H1 (cell line): ENCODE results near the gene TINAGL1. TPM values are rescaled to one million over a fixed set of nuclear protein-coding genes. Genes with fewer than 3 reads are reported as not detected.

Source experiments
- CTCF ChIA-PET: fragments of 300-600 bp; sonication (Branson Sonifier 250); formaldehyde crosslinking; loops from one replicate; lab custom pipeline; 2021; ENCODE audit not compliant: partially characterized antibody; lab: Charles Lee
- POLR2A ChIA-PET: fragments of 300-600 bp; sonication (Branson Sonifier 250); formaldehyde crosslinking; loops from one replicate; lab custom pipeline; 2021; ENCODE audit warnings: inconsistent platforms; ENCODE audit not compliant: partially characterized antibody; lab: Charles Lee
- DNase-seq, 2 experiments: peaks; one replicate each; pipeline versions ENCODE4 v3.0.0 to v3.0.0-alpha.2; 2010 to 2022; ENCODE audit warnings: low spot score in 2 of 2, low read depth in 1 of 2, mixed read lengths in 1 of 2
- FAIRE-seq: peaks from 2 replicates; lab custom pipeline; 2011; peaks lifted over from hg19 to GRCh38; lab: Jason Lieb, UNC
- H2AFZ ChIP-seq: 2 replicates; pipeline ENCODE4 v1.8.1; 2012; ENCODE audit warnings: low read length, inconsistent platforms
- H2AK5ac ChIP-seq: 2 replicates; pipeline ENCODE4 v1.6.1; 2013; ENCODE audit warnings: low read depth, low read length
- H2BK120ac ChIP-seq: replicated peaks from 2 replicates; pipeline ENCODE3; 2013; ENCODE audit warnings: low read depth, low read length, inconsistent platforms
- H2BK12ac ChIP-seq: 2 replicates; pipeline ENCODE4 v1.6.1; 2013; ENCODE audit warnings: low read depth, low read length
- H2BK15ac ChIP-seq: 2 replicates; pipeline ENCODE4 v1.6.1; 2013; ENCODE audit warnings: low read length
- H2BK20ac ChIP-seq: 2 replicates; pipeline ENCODE4 v1.6.1; 2013; ENCODE audit warnings: low read length
- H2BK5ac ChIP-seq: 2 replicates; pipeline ENCODE4 v1.6.1; 2013; ENCODE audit warnings: low read depth, low read length
- H3K14ac ChIP-seq: 2 replicates; pipeline ENCODE4 v1.6.1; 2013; ENCODE audit warnings: inconsistent platforms; ENCODE audit not compliant: insufficient read length
- H3K18ac ChIP-seq: 2 replicates; pipeline ENCODE4 v1.6.1; 2013; ENCODE audit warnings: low read length; ENCODE audit errors: extremely low read depth
- H3K23ac ChIP-seq: 2 replicates; pipeline ENCODE4 v1.6.1; 2013; ENCODE audit warnings: inconsistent platforms; ENCODE audit not compliant: insufficient read length
- H3K23me2 ChIP-seq: 2 replicates; pipeline ENCODE4 v1.6.1; 2013; ENCODE audit warnings: low read depth, low read length
- H3K27ac ChIP-seq: 2 replicates; pipeline ENCODE4 v1.6.1; 2011; ENCODE audit warnings: low read depth, low read length, inconsistent platforms
- H3K27me3 ChIP-seq, 4 experiments: replicated peaks in 1 of 4; 1 replicate in 1 of 4; 2 replicates in 3 of 4; pipeline versions ENCODE4 v1.6.1 to v1.8.1; 2011 to 2013; ENCODE audit warnings: low read length in 3 of 4, mild to moderate bottlenecking in 3 of 4, inconsistent platforms in 2 of 4, mixed read lengths in 2 of 4, moderate library complexity in 1 of 4; ENCODE audit not compliant: control insufficient read depth in 3 of 4, insufficient read depth in 3 of 4; ENCODE audit errors: extremely low read depth in 1 of 4
- H3K36me3 ChIP-seq, 4 experiments: 2 replicates each; pipeline versions ENCODE4 v1.6.1 to v1.8.1; 2011 to 2013; ENCODE audit warnings: mild to moderate bottlenecking in 4 of 4, low read length in 3 of 4, moderate library complexity in 2 of 4, control low read depth in 1 of 4, inconsistent platforms in 1 of 4; ENCODE audit not compliant: insufficient read depth in 4 of 4, control insufficient read depth in 2 of 4
- H3K4ac ChIP-seq: replicated peaks from 2 replicates; pipeline ENCODE3; 2013; ENCODE audit warnings: low read length, low read depth, mixed read lengths, inconsistent platforms; ENCODE audit not compliant: insufficient read length
- H3K4me1 ChIP-seq, 4 experiments: replicated peaks in 1 of 4; 1 replicate in 1 of 4; 2 replicates in 3 of 4; pipeline versions ENCODE4 v1.6.1 to v1.8.1; 2011 to 2013; ENCODE audit warnings: low read length in 3 of 4, inconsistent platforms in 2 of 4, mixed read lengths in 1 of 4; ENCODE audit not compliant: insufficient read depth in 4 of 4, control insufficient read depth in 3 of 4
- H3K4me2 ChIP-seq, 2 experiments: 2 replicates each; pipeline versions ENCODE4 v1.6.1 to v1.8.1; 2011 to 2013; ENCODE audit warnings: low read depth in 2 of 2, low read length in 2 of 2, control low read depth in 1 of 2, inconsistent platforms in 1 of 2, mild to moderate bottlenecking in 1 of 2; ENCODE audit not compliant: insufficient read depth in 1 of 2
- H3K4me3 ChIP-seq, 4 experiments: fragments of 200-600, 300-600 bp in 1 of 4; sonication (generic), shearing (Covaris generic), sonication (Bioruptor Twin) in 1 of 4; 2 replicates each; pipeline versions ENCODE4 v1.5.1 to v1.8.1; 2011 to 2016; ENCODE audit warnings: low read length in 4 of 4, low read depth in 3 of 4, control low read depth in 2 of 4, inconsistent platforms in 2 of 4, mild to moderate bottlenecking in 2 of 4, mixed read lengths in 1 of 4, moderate library complexity in 1 of 4; ENCODE audit not compliant: insufficient read depth in 2 of 4; ENCODE audit errors: extremely low read depth in 1 of 4
- H3K56ac ChIP-seq: replicated peaks from 2 replicates; pipeline ENCODE3; 2013; ENCODE audit warnings: low read depth, mild to moderate bottlenecking, mixed read lengths, low read length, inconsistent platforms; ENCODE audit not compliant: insufficient read length
- H3K79me1 ChIP-seq: 2 replicates; pipeline ENCODE4 v1.6.1; 2013; ENCODE audit warnings: low read depth, low read length, control low read depth
- H3K79me2 ChIP-seq, 2 experiments: 2 replicates each; pipeline versions ENCODE4 v1.6.1 to v1.8.1; 2012 to 2013; ENCODE audit warnings: low read length in 2 of 2, mild to moderate bottlenecking in 2 of 2, inconsistent platforms in 1 of 2; ENCODE audit not compliant: insufficient read depth in 2 of 2, control insufficient read depth in 1 of 2
- H3K9ac ChIP-seq, 4 experiments: replicated peaks in 1 of 4; 1 replicate in 1 of 4; 2 replicates in 3 of 4; pipeline versions ENCODE4 v1.6.1 to v1.8.1; 2011 to 2013; ENCODE audit warnings: low read depth in 3 of 4, low read length in 3 of 4, control low read depth in 2 of 4, mild to moderate bottlenecking in 2 of 4, moderate library complexity in 2 of 4, inconsistent platforms in 1 of 4; ENCODE audit errors: extremely low read depth in 1 of 4
- H3K9me3 ChIP-seq, 2 experiments: 2 replicates each; pipeline versions ENCODE4 v1.6.1 to v1.8.1; 2012 to 2013; ENCODE audit warnings: mild to moderate bottlenecking in 2 of 2, moderate library complexity in 2 of 2, control low read depth in 1 of 2, inconsistent platforms in 1 of 2, low read depth in 1 of 2, low read length in 1 of 2, mixed read lengths in 1 of 2; ENCODE audit not compliant: insufficient read depth in 2 of 2
- H4K20me1 ChIP-seq, 2 experiments: replicated peaks in 1 of 2; 2 replicates each; pipeline versions ENCODE3 to v1.8.1; 2011 to 2013; ENCODE audit warnings: inconsistent platforms in 2 of 2, low read length in 2 of 2, mild to moderate bottlenecking in 1 of 2; ENCODE audit not compliant: insufficient read depth in 2 of 2, control insufficient read depth in 1 of 2
- H4K5ac ChIP-seq: 2 replicates; pipeline ENCODE4 v1.6.1; 2013; ENCODE audit warnings: low read length, low read depth, mixed read lengths, inconsistent platforms; ENCODE audit not compliant: insufficient read length
- H4K8ac ChIP-seq: 2 replicates; pipeline ENCODE4 v1.8.0; 2013; ENCODE audit warnings: mild to moderate bottlenecking, moderate library complexity, low read length, inconsistent platforms; ENCODE audit not compliant: insufficient read depth; ENCODE audit errors: extremely low read depth
- H4K91ac ChIP-seq: replicated peaks from 2 replicates; pipeline ENCODE3; 2013; ENCODE audit warnings: low read length, mixed read lengths, inconsistent platforms; ENCODE audit not compliant: insufficient read length
- RAD21 ChIP-seq, 2 experiments: IDR thresholded peaks in 1 of 2; conservative IDR thresholded peaks in 1 of 2; 2 replicates each; pipeline ENCODE4 v1.6.1; 2011; ENCODE audit warnings: low read depth in 2 of 2, low read length in 2 of 2, improper control_type of control experiment in 1 of 2, inconsistent platforms in 1 of 2, mild to moderate bottlenecking in 1 of 2, moderate library complexity in 1 of 2
- WGBS, 2 experiments: shearing (Covaris generic) in 1 of 2; methylation state at CpG; one replicate each; pipeline versions ENCODE4 v1.1.6 to v1.1.7; 2013 to 2015; ENCODE audit warnings: low lambda C conversion rate in 2 of 2, mixed read lengths in 2 of 2, inconsistent platforms in 1 of 2, low coverage in 1 of 2, missing lambda C conversion rate in 1 of 2; ENCODE audit not compliant: insufficient replicate concordance in 2 of 2, insufficient coverage in 1 of 2, insufficient read length in 1 of 2; ENCODE audit errors: extremely low coverage in 1 of 2, missing lambda C conversion rate in 1 of 2; 5-methylcytosine and 5-hydroxymethylcytosine counted together
- polyA plus RNA-seq, 7 experiments: library from polyadenylated mRNA; depleted of rRNA in 3 of 7; stranded (reverse) in 5 of 7; unstranded in 2 of 7; fragments of >200 nt in 5 of 7; fragments of 200-250 nt in 2 of 7; gene quantifications; 1 replicate in 5 of 7; 2 replicates in 1 of 7; 4 replicates in 1 of 7; pipeline versions ENCODE4 v1.2.1 to v1.2.3, GENCODE V29; 2011 to 2013; ENCODE audit warnings: missing spikeins in 2 of 7, mixed read lengths in 2 of 7
- total RNA-seq: library from RNA; stranded (reverse); fragmentation: NEBNext Ultra II Directional; extraction: Animal tissue kit (Norgen Biotek cat#: 25700); gene quantifications from 2 replicates; pipeline ENCODE4 v1.2.1, GENCODE V29; 2021

The TINAGL1 gene
- total and polyA plus RNA-seq, 2 of the 8 experiments (the other 6 are each of a cell fraction or from before 2014, with no cell fraction given): 11.2 to 21.7 TPM

DNA sequence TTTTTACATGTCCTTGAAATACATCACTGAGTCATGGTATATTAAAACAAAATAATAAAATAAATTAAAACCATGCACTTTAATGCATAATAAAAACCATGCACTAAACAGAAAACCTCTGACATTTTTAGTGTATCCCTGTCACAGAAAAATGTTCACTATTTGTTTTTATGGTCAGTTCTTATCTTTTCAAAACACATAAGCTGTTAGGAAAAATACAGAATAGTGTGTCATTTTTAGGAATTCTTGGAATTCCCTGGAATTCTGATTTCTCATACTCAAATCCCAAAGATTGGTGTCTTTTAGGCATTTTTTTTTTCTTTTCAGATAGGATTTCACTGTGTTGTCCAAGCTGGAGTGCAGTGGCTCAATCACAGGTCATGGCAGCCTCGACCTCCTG lies 25.1 kb upstream of the TINAGL1 start:
- no peak overlapping the region for H3K18ac ChIP-seq
- H3K4me2 ChIP-seq: no peak overlapping the region
- no peak for TF ChIP-seq RAD21 (IDR thresholded peaks at IDR 0.05 in 1 of 2, conservative IDR thresholded peaks at IDR 0.05 in 1 of 2; ENCODE audit: low read depth in 2 of 2, low read length in 2 of 2)

More for the DNA sequence above, 25.1 kb upstream of the TINAGL1 start:
- Histone ChIP-seq H2BK120ac (no peak overlapping the region), H3K27ac (no peak overlapping the region), H3K14ac (no peak overlapping the region), H3K9ac (no peak overlapping the region), H3K36me3 (no peaks in the 10 kb centered on the region), H3K23me2 (peaks cover 7% of the 10 kb centered on the region), H3K9me3 (no peaks in the 10 kb centered on the region), H4K91ac (no peak overlapping the region), H2BK12ac (no peak overlapping the region), H2BK5ac (no peak overlapping the region), H2AFZ (no peak overlapping the region), H2BK15ac (no peak overlapping the region), H2AK5ac (no peak overlapping the region), H3K56ac (no peak overlapping the region), H4K5ac (no peak overlapping the region), H4K20me1 (no peaks in the 10 kb centered on the region), H3K4me3 (no peak overlapping the region), H3K23ac (no peak overlapping the region), H3K27me3 (no peaks in the 10 kb centered on the region), H4K8ac (no peak overlapping the region), H3K79me2 (no peaks in the 10 kb centered on the region), H3K4me1 (peaks cover 0 to 11% (median 5%) of the 10 kb centered on the region in 4 experiments; a peak in 5 of 7 replicates), H3K4ac (no peak overlapping the region), H3K79me1 (no peaks in the 10 kb centered on the region), H2BK20ac (no peak overlapping the region)
- CTCF ChIA-PET: interaction anchor here (0.6 to 5.4 kb wide), 5 partner anchors 41 to 155 kb away, joined by 4 to 84 read pairs (median 47); no protein-coding TSS in a partner anchor
- WGBS, 2 experiments: 100% methylated on average over 1 of the region's 1 CpG; no CpG with 5 or more reads in 1 of the 2 experiments
- DNase-seq: no peak
- POLR2A ChIA-PET: interaction anchor here (0.6 kb wide), 1 partner anchor 87 kb away, joined by 3 read pairs; no protein-coding TSS in a partner anchor
- FAIRE-seq: no peak
